Osteocyte (in vitro differentiated cells): ENCODE results near the gene HYCC1. TPM values are rescaled to one million over a fixed set of nuclear protein-coding genes. Genes with fewer than 3 reads are reported as not detected.

Source experiments
- DNase-seq: peaks from one replicate; pipeline ENCODE4 v3.0.0; 2021; ENCODE audit warnings: mixed read lengths; ENCODE audit not compliant: unreplicated experiment; ENCODE audit errors: extremely low spot score
- H3K27ac Mint-ChIP-seq: one replicate; pipeline ENCODE4 v1.8.0; 2021; ENCODE audit warnings: mild to moderate bottlenecking, mixed read lengths; ENCODE audit not compliant: unreplicated experiment
- H3K27me3 Mint-ChIP-seq: one replicate; pipeline ENCODE4 v1.8.0; 2021; ENCODE audit warnings: mixed read lengths; ENCODE audit not compliant: unreplicated experiment
- H3K36me3 Mint-ChIP-seq: one replicate; pipeline ENCODE4 v1.8.0; 2021; ENCODE audit warnings: mixed read lengths; ENCODE audit not compliant: unreplicated experiment
- H3K4me1 Mint-ChIP-seq: one replicate; pipeline ENCODE4 v1.8.0; 2021; ENCODE audit warnings: mixed read lengths; ENCODE audit not compliant: unreplicated experiment
- H3K4me3 Mint-ChIP-seq: one replicate; pipeline ENCODE4 v1.8.0; 2021; ENCODE audit warnings: mild to moderate bottlenecking, moderate library complexity, mixed read lengths; ENCODE audit not compliant: unreplicated experiment
- H3K9me3 Mint-ChIP-seq: one replicate; pipeline ENCODE4 v1.8.0; 2021; ENCODE audit warnings: mixed read lengths; ENCODE audit not compliant: unreplicated experiment
- total RNA-seq: library from RNA; stranded (reverse); gene quantifications from 2 replicates; pipeline ENCODE4 v1.2.1, GENCODE V29; 2021
- TF ChIP-seq, protein P1 (sequence below): fragments of 200-600 bp; sonication (generic); IDR thresholded peaks from 2 replicates; pipeline ENCODE4 v1.5.0; 2021; ENCODE audit warnings: antibody characterized with exemption, mild to moderate bottlenecking, moderate library complexity

The HYCC1 gene
- total RNA-seq, 1 donor from 2014 or later = 56.9 TPM

DNA sequence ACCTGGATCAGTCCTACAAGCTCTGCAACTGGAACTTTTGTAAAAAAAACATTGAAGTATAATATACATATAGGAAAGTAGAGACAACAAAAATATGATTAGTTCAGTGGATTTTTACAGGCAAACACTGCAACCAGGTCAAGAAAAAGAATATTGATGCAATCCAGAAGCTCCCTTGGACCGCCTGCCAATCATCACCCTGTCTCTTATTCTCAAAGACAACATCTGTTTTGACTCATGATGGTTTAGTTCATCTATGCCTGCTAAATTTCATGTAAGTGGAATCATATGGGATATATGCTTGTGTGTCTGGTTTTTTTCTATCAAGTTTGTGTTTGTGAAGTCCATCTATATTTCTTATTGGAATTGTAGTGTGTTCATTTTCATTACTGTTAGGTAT lies 7.7 kb upstream of the HYCC1 start:
- no peak for DNase-seq
- no peak overlapping the region for H3K4me3 Mint-ChIP-seq
- H3K36me3 Mint-ChIP-seq = no peaks in the 10 kb centered on the region
- H3K27ac Mint-ChIP-seq = peak overlapping the region; percentile 83
- no peaks in the 10 kb centered on the region for H3K9me3 Mint-ChIP-seq
- peaks cover 33% of the 10 kb centered on the region for H3K4me1 Mint-ChIP-seq
- TF ChIP-seq, protein P1, sequence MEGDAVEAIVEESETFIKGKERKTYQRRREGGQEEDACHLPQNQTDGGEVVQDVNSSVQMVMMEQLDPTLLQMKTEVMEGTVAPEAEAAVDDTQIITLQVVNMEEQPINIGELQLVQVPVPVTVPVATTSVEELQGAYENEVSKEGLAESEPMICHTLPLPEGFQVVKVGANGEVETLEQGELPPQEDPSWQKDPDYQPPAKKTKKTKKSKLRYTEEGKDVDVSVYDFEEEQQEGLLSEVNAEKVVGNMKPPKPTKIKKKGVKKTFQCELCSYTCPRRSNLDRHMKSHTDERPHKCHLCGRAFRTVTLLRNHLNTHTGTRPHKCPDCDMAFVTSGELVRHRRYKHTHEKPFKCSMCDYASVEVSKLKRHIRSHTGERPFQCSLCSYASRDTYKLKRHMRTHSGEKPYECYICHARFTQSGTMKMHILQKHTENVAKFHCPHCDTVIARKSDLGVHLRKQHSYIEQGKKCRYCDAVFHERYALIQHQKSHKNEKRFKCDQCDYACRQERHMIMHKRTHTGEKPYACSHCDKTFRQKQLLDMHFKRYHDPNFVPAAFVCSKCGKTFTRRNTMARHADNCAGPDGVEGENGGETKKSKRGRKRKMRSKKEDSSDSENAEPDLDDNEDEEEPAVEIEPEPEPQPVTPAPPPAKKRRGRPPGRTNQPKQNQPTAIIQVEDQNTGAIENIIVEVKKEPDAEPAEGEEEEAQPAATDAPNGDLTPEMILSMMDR = no peak
- H3K27me3 Mint-ChIP-seq = no peaks in the 10 kb centered on the region

DNA sequence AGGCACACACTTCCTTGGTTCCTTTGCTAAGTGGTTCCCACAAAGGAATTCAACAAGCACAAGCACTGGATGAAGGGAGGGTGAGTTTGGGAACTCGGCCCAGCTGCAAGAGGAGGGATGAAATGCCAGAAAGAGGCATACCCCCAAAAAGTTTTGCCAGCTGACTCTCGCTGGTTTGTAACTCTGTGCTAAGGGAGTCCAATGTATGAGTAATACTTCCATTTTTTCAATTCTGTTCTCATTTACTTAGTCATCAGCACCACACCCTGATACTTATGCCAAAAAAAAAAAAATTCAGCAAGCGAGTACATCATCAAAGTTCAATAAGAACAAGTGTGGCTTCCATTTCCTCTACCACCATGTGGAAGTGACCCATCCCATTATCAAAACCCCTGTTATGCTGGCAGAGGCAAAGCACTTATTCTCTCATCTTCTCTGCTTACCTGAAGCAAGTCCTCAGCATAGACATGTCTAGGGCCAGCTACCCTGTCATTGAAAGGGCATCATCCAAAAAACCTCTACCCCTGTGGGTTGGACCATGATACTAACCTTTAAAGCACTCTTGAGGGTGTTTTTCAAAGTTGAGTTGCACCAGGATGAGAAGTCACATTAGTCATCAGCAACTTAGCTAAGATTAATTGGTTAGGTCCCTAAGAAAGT lies 6.9 kb upstream of the HYCC1 start:
- H3K27me3 Mint-ChIP-seq = no peaks in the 10 kb centered on the region
- DNase-seq = no peak
- TF ChIP-seq, protein P1 = no peak
- H3K4me3 Mint-ChIP-seq = no peak overlapping the region
- no peaks in the 10 kb centered on the region for H3K36me3 Mint-ChIP-seq
- no peaks in the 10 kb centered on the region for H3K9me3 Mint-ChIP-seq
- H3K27ac Mint-ChIP-seq = peak overlapping the region; percentile 83
- H3K4me1 Mint-ChIP-seq = peaks cover 33% of the 10 kb centered on the region

DNA sequence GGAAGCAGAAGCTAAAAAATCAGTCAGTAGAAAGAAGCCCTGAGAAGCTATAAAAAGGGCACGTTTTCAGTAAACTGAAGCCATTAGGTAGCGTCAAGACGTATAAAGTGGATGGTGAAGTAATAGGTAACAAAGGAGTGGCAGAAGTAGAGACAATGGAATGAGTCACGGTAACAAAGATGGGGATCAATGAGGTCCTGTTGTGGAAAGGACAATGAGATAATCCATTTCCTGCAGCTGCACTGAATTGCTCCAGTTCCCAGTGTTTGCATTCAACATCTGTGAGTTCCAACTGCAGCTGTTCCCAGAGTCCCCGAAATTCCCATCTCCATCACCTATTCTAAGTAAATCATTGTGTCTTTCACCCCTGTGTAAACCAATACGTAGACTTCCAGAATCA lies 4.8 kb upstream of the HYCC1 start:
- Mint-ChIP-seq H3K36me3 (no peaks in the 10 kb centered on the region), H3K9me3 (no peaks in the 10 kb centered on the region), H3K27ac (no peak overlapping the region), H3K4me1 (peaks cover 39% of the 10 kb centered on the region), H3K4me3 (no peak overlapping the region), H3K27me3 (no peaks in the 10 kb centered on the region)
- TF ChIP-seq, protein P1 = no peak
- no peak for DNase-seq

DNA sequence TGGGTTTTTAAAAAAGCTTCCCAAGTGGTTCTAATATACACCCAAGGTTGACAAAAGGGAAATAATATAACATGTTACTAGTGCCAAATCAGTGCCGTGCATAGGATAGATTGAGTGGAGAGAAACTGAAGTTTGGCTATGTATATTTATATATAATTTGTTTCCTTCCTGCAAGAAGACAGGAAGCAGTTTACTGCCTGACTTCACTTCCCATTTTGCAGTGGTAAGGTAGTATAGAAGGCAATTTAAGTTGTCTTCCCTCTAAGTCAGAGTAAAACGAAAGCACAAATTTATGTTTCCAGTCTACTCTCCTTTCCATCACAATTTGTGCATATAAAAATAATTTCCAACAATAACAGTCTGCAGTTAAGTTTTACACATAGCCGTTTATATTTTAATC lies 3.4 kb upstream of the HYCC1 start:
- Mint-ChIP-seq H3K27ac (no peak overlapping the region), H3K36me3 (no peaks in the 10 kb centered on the region), H3K9me3 (no peaks in the 10 kb centered on the region), H3K4me1 (peaks cover 31% of the 10 kb centered on the region), H3K4me3 (no peak overlapping the region), H3K27me3 (no peaks in the 10 kb centered on the region)
- TF ChIP-seq, protein P1 = no peak
- DNase-seq = no peak

DNA sequence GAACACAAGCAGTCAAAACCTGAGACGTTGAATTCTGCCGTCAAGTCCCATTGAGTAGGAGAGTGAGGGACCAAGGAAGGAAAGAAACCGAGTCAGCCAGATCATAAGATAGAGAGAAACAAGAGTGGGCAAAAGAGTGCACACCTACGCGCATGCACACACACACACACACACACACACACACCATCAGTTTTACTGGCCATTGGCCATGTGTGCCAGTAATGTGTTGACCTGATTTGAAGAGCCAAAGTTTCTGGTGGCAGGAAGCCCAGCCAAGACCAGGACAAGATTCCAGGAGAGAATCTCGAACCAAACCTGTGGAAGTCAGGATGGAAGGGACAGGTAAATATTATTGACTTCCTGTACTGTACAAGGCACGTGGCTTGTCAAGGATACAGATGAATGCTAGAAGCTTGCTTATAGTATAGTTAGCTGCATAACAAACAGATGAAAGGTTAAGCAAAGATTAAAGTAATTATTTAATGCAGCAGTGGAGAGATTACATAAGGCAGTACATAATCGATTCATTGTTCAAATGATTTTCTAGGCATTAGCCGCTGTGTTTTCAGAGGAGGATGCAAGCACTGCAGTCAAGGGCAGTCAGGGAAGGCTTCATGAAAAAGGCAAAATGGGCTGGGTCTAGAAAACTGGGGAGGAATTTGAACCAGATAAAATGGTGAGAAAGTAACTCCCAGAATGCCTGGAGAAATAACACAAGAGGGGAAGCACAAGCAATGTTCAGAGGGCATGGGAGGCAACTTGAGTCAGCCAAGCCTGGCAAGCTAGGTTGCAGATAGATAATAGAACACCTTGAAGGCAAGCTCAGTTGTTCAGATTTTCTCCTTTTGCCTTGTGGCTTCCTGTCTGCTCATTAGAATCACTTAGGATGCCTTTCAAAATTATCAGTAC lies 2.7 kb upstream of the HYCC1 start:
- H3K36me3 Mint-ChIP-seq = no peaks in the 10 kb centered on the region
- no peak overlapping the region for H3K4me3 Mint-ChIP-seq
- H3K9me3 Mint-ChIP-seq = no peaks in the 10 kb centered on the region
- no peak for DNase-seq
- H3K27ac Mint-ChIP-seq = no peak overlapping the region
- H3K27me3 Mint-ChIP-seq = no peaks in the 10 kb centered on the region
- H3K4me1 Mint-ChIP-seq = peaks cover 24% of the 10 kb centered on the region
- TF ChIP-seq, protein P1 = no peak
